Right lobe of liver (tissue), 4 donors: ENCODE measurements around the gene METTL25.

Experiments
- POLR2A ChIP-seq: fragments of 450-650 bp; IDR thresholded peaks from one replicate; pipeline ENCODE4 v1.6.1; 2017; ENCODE audit warnings: antibody characterized with exemption, mild to moderate bottlenecking
- TF ChIP-seq, protein P1 (sequence below), 4 donors: fragments of 200-600 bp in 3 of 4; fragments of 450-650 bp in 1 of 4; IDR thresholded peaks; one replicate each; pipeline versions ENCODE4 v1.5.1 to v1.8.0; 2016 to 2022; ENCODE audit warnings: antibody characterized with exemption in 4 of 4, mild to moderate bottlenecking in 2 of 4
- donor health status: DM: no; HTN: no; CAD: no.
- donor health status: DM: no; HTN: no; CAD: no.
- donor health status: DM: no; HTN: yes; CAD: no.

DNA sequence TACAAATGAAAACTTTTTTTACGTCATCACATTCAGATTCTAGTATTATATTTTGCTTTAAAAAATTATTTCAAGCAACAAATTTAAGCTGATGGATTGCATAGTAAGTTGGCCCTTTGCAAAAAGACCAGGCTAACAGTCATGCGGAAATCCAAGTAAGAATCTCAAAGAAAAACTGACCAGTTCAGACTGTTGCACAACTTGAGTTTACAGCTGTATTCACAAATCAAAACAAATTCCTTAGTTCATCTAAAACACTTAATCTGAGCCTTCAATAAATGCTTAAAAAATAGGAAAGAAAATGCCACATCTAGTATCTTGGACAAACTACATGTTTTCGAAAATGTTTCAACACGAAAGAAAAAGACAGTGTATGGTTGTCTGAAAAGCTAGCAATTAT, 989 bp upstream of the METTL25 start:
- TF ChIP-seq, protein P1, sequence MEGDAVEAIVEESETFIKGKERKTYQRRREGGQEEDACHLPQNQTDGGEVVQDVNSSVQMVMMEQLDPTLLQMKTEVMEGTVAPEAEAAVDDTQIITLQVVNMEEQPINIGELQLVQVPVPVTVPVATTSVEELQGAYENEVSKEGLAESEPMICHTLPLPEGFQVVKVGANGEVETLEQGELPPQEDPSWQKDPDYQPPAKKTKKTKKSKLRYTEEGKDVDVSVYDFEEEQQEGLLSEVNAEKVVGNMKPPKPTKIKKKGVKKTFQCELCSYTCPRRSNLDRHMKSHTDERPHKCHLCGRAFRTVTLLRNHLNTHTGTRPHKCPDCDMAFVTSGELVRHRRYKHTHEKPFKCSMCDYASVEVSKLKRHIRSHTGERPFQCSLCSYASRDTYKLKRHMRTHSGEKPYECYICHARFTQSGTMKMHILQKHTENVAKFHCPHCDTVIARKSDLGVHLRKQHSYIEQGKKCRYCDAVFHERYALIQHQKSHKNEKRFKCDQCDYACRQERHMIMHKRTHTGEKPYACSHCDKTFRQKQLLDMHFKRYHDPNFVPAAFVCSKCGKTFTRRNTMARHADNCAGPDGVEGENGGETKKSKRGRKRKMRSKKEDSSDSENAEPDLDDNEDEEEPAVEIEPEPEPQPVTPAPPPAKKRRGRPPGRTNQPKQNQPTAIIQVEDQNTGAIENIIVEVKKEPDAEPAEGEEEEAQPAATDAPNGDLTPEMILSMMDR (IDR thresholded peaks at IDR 0.05): no peak
- TF ChIP-seq POLR2A: no peak
